DND-41 (cell line): ENCODE results near the gene FABP3.

Source experiments
- ATAC-seq: fragments of 200-7000 bp; cut with Tn5 transposase; 3 replicates; pipeline ENCODE4 v1.9.1; 2021; ENCODE audit warnings: low read depth; ENCODE audit not compliant: insufficient read depth
- DNase-seq: peaks from one replicate; pipeline ENCODE4 v3.0.0-alpha.2; 2020
- H2AFZ ChIP-seq: 2 replicates; pipeline ENCODE4 v1.6.0; 2012; ENCODE audit warnings: low read depth, low read length
- H3K27ac ChIP-seq: 2 replicates; pipeline ENCODE4 v1.5.1; 2012; ENCODE audit warnings: low read length, inconsistent platforms
- H3K27me3 ChIP-seq: fragments of 200-600 bp; sonication (generic); 2 replicates; pipeline ENCODE4 v1.6.0; 2012; ENCODE audit warnings: low read length, mild to moderate bottlenecking, inconsistent platforms; ENCODE audit not compliant: insufficient read depth, poor library complexity
- H3K36me3 ChIP-seq: 2 replicates; pipeline ENCODE4 v1.5.1; 2012; ENCODE audit warnings: low read length, inconsistent platforms; ENCODE audit not compliant: insufficient read depth
- H3K4me1 ChIP-seq: 2 replicates; pipeline ENCODE4 v1.5.1; 2012; ENCODE audit warnings: mild to moderate bottlenecking, low read length; ENCODE audit not compliant: insufficient read depth
- H3K4me2 ChIP-seq: 2 replicates; pipeline ENCODE4 v1.6.0; 2012; ENCODE audit warnings: mild to moderate bottlenecking, moderate library complexity, low read length, inconsistent platforms; ENCODE audit not compliant: insufficient read depth
- H3K4me3 ChIP-seq, 2 experiments: fragments of 200-600 bp in 1 of 2; shearing (Covaris generic) in 1 of 2; 2 replicates each; pipeline ENCODE4 v1.5.1; 2012 to 2016; ENCODE audit warnings: inconsistent platforms in 2 of 2, low read length in 2 of 2, mild to moderate bottlenecking in 2 of 2, low read depth in 1 of 2, moderate library complexity in 1 of 2
- H3K79me2 ChIP-seq: 2 replicates; pipeline ENCODE4 v1.6.0; 2012; ENCODE audit warnings: low read length, inconsistent platforms; ENCODE audit not compliant: insufficient read depth
- H3K9ac ChIP-seq: 2 replicates; pipeline ENCODE4 v1.6.0; 2012; ENCODE audit warnings: low read depth, mild to moderate bottlenecking, inconsistent platforms, low read length, moderate library complexity
- H3K9me3 ChIP-seq: 2 replicates; pipeline ENCODE4 v1.5.1; 2012; ENCODE audit warnings: low read length, moderate library complexity, mild to moderate bottlenecking, inconsistent platforms; ENCODE audit not compliant: insufficient read depth, severe bottlenecking
- H4K20me1 ChIP-seq: 2 replicates; pipeline ENCODE4 v1.6.0; 2012; ENCODE audit warnings: low read length; ENCODE audit not compliant: insufficient read depth
- EZH2 ChIP-seq: IDR thresholded peaks from 3 replicates; pipeline ENCODE4 v1.6.1; 2012; ENCODE audit warnings: borderline replicate concordance, low read depth, mild to moderate bottlenecking, moderate library complexity, low read length, inconsistent platforms; ENCODE audit not compliant: severe bottlenecking
- TF ChIP-seq, protein P1 (sequence below): IDR thresholded peaks from 2 replicates; pipeline ENCODE4 v1.5.1; 2012; ENCODE audit warnings: borderline replicate concordance, low read length, moderate library complexity, mild to moderate bottlenecking; ENCODE audit not compliant: poor library complexity, severe bottlenecking; ENCODE audit errors: extremely low read depth

The FABP3 gene

DNA sequence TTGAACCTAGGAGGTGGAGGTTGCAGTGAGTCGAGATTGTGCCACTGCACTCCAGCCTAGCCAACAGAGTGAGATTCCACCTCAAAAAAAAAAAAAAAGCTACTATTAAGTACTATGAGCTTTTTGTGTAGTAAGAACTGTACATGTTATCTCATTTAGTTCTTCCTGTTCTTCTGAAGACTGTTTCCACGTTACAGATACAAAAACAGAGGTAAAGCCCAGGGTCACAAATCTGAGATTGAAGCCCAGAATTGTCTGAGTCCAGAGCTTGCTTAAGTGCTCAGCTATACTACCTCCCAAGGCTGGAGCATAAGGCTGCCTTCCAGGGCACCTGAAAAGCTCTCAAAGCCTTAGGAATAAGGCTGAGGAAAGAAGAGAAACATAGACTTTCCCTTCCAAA lies 2.9 kb downstream of the FABP3 start:
- no peak for TF ChIP-seq EZH2
- TF ChIP-seq, protein P1, sequence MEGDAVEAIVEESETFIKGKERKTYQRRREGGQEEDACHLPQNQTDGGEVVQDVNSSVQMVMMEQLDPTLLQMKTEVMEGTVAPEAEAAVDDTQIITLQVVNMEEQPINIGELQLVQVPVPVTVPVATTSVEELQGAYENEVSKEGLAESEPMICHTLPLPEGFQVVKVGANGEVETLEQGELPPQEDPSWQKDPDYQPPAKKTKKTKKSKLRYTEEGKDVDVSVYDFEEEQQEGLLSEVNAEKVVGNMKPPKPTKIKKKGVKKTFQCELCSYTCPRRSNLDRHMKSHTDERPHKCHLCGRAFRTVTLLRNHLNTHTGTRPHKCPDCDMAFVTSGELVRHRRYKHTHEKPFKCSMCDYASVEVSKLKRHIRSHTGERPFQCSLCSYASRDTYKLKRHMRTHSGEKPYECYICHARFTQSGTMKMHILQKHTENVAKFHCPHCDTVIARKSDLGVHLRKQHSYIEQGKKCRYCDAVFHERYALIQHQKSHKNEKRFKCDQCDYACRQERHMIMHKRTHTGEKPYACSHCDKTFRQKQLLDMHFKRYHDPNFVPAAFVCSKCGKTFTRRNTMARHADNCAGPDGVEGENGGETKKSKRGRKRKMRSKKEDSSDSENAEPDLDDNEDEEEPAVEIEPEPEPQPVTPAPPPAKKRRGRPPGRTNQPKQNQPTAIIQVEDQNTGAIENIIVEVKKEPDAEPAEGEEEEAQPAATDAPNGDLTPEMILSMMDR = no peak
- Histone ChIP-seq H3K27ac (no peak overlapping the region), H3K36me3 (peaks cover 17% of the 10 kb centered on the region), H3K9ac (no peak overlapping the region), H3K4me1 (peaks cover 18% of the 10 kb centered on the region), H3K79me2 (no peaks in the 10 kb centered on the region), H3K27me3 (no peaks in the 10 kb centered on the region), H3K4me3 (no peak overlapping the region), H2AFZ (no peak overlapping the region), H3K9me3 (no peaks in the 10 kb centered on the region), H3K4me2 (no peak overlapping the region), H4K20me1 (no peaks in the 10 kb centered on the region)
- ATAC-seq (no peak), DNase-seq (no peak)

- Histone ChIP-seq H2AFZ (no peak overlapping the region), H3K4me1 (peaks cover 11% of the 10 kb centered on the region), H3K9ac (no peak overlapping the region), H3K4me3 (no peak overlapping the region), H3K27ac (no peak overlapping the region), H3K27me3 (no peaks in the 10 kb centered on the region), H3K79me2 (no peaks in the 10 kb centered on the region), H3K4me2 (no peak overlapping the region), H3K36me3 (peaks cover 30% of the 10 kb centered on the region), H3K9me3 (no peaks in the 10 kb centered on the region), H4K20me1 (no peaks in the 10 kb centered on the region)
- ATAC-seq = no peak
- TF ChIP-seq, protein P1 = no peak
- TF ChIP-seq EZH2 = no peak
- DNase-seq = no peak
These were observed 4.2 kb downstream of the FABP3 start for GRCh38 chr1:31368611-31369107.

DNA sequence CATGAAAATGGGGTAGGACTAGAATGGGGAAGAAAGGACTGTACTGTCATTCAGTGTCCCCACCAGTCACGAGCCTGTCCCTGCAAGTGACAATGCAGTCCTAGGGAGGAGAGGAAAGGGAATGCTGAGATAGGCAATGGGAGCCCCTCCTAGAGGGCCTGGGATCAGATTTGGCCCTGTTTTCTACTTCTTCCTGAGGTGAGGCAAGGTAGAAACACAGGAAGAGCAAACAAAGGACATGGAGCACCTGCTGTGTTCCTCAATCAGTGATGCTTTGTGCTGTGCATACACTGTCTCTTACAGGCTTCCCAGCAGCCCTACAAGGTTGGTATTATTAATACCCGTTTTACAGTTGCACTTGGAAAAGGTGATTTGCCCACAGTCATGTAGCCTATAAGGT lies 6.1 kb downstream of the FABP3 start:
- Histone ChIP-seq H3K79me2 (no peaks in the 10 kb centered on the region), H3K36me3 (peaks cover 30% of the 10 kb centered on the region), H3K4me1 (no peaks in the 10 kb centered on the region), H3K27ac (no peak overlapping the region), H3K4me2 (no peak overlapping the region), H3K4me3 (no peak overlapping the region), H4K20me1 (no peaks in the 10 kb centered on the region), H3K9me3 (no peaks in the 10 kb centered on the region), H3K9ac (no peak overlapping the region), H3K27me3 (no peaks in the 10 kb centered on the region), H2AFZ (no peak overlapping the region)
- ATAC-seq = no peak
- DNase-seq = no peak
- TF ChIP-seq, protein P1 = no peak
- TF ChIP-seq EZH2 = no peak
